NB4 (cell line): ENCODE measurements around the gene RASSF5.

ENCODE experiments used
- DNase-seq: peaks from one replicate; pipeline ENCODE4 v3.0.0; 2010; ENCODE audit warnings: low read depth
- H3K4me3 ChIP-seq: one replicate; pipeline ENCODE4 v1.5.1; 2011; ENCODE audit warnings: mild to moderate bottlenecking, low read depth, low read length, moderate library complexity
- MAX ChIP-seq: IDR thresholded peaks from 2 replicates; pipeline ENCODE4 v1.6.1; 2011; ENCODE audit warnings: low read depth, low read length
- MYC ChIP-seq: IDR thresholded peaks from 2 replicates; pipeline ENCODE4 v1.6.1; 2011; ENCODE audit warnings: low read depth, low read length
- POLR2A ChIP-seq: IDR thresholded peaks from 2 replicates; pipeline ENCODE4 v1.6.1; 2011; ENCODE audit warnings: mild to moderate bottlenecking; ENCODE audit not compliant: insufficient read length; ENCODE audit errors: extremely low read depth
- TF ChIP-seq, protein P1 (sequence below): IDR thresholded peaks from one replicate; pipeline ENCODE4 v1.5.1; 2012; ENCODE audit warnings: low read depth, low read length

The RASSF5 gene

GRCh38 chr1:206508130-206508889 lies 979 bp downstream of the RASSF5 start:
- DNase-seq, result no peak
- TF ChIP-seq MAX (no peak), POLR2A (no peak), MYC (no peak)
- TF ChIP-seq, protein P1, sequence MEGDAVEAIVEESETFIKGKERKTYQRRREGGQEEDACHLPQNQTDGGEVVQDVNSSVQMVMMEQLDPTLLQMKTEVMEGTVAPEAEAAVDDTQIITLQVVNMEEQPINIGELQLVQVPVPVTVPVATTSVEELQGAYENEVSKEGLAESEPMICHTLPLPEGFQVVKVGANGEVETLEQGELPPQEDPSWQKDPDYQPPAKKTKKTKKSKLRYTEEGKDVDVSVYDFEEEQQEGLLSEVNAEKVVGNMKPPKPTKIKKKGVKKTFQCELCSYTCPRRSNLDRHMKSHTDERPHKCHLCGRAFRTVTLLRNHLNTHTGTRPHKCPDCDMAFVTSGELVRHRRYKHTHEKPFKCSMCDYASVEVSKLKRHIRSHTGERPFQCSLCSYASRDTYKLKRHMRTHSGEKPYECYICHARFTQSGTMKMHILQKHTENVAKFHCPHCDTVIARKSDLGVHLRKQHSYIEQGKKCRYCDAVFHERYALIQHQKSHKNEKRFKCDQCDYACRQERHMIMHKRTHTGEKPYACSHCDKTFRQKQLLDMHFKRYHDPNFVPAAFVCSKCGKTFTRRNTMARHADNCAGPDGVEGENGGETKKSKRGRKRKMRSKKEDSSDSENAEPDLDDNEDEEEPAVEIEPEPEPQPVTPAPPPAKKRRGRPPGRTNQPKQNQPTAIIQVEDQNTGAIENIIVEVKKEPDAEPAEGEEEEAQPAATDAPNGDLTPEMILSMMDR, result no peak
- H3K4me3 ChIP-seq, result no peak overlapping the region

GRCh38 chr1:206508956-206509355 lies 1.6 kb downstream of the RASSF5 start:
- DNase-seq, result no peak
- no peak overlapping the region for H3K4me3 ChIP-seq
- TF ChIP-seq MYC (no peak), MAX (no peak), POLR2A (no peak)
- TF ChIP-seq, protein P1, result no peak

DNA sequence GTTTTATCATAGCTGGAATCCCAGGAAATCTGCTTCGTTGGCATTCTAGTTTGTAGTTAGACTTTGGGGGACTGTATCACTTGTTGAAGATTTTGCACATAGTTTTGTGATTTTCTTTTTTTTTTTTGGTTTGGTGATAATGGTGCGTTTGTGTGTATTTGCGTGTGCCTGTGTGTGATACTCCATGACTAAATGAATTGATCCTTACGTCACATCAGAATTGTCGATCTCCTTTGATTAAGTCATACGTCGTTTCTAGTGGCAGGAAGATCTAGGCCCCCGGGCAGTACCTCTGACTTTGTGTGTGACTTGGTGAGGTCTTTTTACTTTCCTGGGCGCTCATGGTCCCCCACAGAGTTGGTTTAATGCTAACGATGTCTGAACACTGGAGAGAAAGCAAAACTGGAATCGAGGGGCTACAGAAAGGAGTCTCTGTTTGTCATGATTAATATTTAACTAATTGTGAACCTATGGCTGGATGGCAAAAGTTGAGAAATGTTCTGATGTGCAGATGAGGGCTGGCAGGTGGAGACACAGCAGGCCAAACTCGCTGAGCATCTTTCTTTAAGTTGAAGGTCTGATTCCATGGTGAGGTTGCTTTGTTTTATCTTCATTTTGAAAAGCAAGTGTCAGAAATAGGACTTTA lies 2.4 kb downstream of the RASSF5 start:
- TF ChIP-seq, protein P1, result no peak
- no peak for TF ChIP-seq MAX
- no peak for TF ChIP-seq POLR2A
- no peak for TF ChIP-seq MYC
- no peak for DNase-seq
- no peak overlapping the region for H3K4me3 ChIP-seq

DNA sequence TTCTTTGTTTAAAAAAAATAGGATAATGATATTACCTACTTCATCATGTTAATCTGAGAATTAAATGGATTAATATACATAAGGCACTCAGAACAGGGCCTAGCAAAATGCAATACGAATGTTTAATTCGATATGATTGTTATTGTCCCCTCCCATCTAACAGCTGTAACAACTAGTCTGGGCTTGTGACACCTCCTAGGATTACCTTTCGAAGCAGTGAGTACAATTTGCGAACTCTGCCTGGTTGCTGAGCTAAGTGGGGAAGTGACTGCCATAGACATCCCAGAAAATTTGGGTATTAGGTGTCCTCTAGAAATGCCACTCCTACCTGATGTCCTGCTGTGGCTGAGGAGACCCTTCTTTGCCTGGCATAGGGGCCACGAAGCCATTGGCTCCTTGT lies 3.0 kb downstream of the RASSF5 start:
- TF ChIP-seq MAX (no peak), POLR2A (no peak), MYC (no peak)
- TF ChIP-seq, protein P1, result no peak
- DNase-seq, result no peak
- no peak overlapping the region for H3K4me3 ChIP-seq

GRCh38 chr1:206511362-206512057 lies 4.2 kb downstream of the RASSF5 start:
- DNase-seq, result no peak
- no peak for TF ChIP-seq MYC
- TF ChIP-seq, protein P1, result no peak
- no peak for TF ChIP-seq POLR2A
- TF ChIP-seq MAX, result no peak
- H3K4me3 ChIP-seq, result no peak overlapping the region
